Stimulated activated CD8-positive, alpha-beta memory T cell treated with anti-CD3 and anti-CD28 coated beads, Interleukin-12 subunit alpha, Interleukin-12 subunit beta, amount 100 ng/mL, for 1 hour (primary cell): ENCODE measurements around the gene VIPR2.
"Not testable (repeated sequence)": the region's sequence is repeated elsewhere in the genome, so short reads cannot be mapped to it uniquely, and the experiment has no call there.

Source experiments
- DNase-seq: peaks from one replicate; pipeline ENCODE4 v3.0.0-alpha.2; 2020; ENCODE audit warnings: low read depth

The VIPR2 gene

GRCh38 chr7:159139639-159140038, 5.0 kb downstream of the VIPR2 start:
- no peak for DNase-seq

- no peak for DNase-seq
Measured at GRCh38 chr7:159139202-159139601, 5.5 kb downstream of the VIPR2 start.

- no peak for DNase-seq
Measured at GRCh38 chr7:159138508-159138907, 6.2 kb downstream of the VIPR2 start.

DNA sequence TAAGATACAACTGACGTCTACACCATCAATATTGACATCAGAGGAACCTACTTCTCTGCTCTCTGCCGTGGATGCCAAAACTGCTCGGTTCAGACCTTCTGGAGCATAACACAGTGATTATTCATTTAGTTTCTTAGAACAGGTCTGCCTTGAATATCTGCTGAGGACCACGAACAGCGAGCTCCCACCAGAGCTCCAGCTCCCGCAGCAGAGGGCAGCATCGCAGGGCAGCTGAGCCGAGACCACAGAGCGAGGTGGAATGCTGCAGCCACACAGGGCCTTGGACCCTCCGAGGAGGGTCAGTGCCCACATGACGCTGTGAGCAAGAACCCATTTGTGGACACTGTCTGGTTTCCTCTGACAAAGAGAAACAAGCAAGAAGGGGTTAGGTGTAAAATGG, 6.8 kb downstream of the VIPR2 start:
- no peak for DNase-seq

DNA sequence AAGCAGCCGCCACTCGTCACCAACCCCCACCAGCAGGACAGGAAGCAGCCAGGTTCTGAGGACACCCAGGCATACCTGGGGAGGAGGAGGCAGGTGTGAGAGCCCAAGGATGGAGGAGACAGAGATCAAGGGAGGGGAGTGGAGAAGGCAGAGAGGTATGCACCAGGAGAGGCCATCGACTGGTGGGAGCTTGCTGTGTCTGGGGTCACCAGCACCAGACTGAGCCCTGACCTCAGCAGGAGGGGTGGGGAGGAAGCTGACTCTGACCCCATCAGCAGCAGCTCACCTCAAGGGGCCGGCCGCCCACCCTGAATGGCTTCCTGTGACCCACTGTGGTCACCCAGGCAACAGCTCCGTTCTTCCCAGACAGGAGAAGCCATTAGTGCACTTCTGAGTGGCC, 7.8 kb downstream of the VIPR2 start:
- DNase-seq = no peak

GRCh38 chr7:159136442-159136841, 8.2 kb downstream of the VIPR2 start:
- no peak for DNase-seq

DNA sequence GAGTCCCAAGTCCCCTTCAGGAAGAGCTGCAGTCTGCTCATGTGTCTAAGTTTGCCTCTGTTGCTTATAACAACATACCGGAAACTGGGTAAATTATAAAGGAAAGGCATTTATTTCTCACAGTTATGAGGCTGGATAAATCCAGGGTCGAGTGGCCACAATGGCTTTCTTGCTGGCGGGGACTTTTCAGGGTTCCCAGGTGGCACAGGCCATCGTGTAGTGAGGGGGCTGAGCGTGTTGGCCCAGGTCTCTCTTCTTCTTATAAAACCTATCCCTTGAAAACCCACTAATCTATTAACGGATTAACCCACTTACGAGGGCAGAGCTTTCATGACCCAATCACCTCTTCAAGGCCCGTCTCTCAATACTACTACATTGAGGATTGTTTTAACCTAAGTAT, 8.7 kb downstream of the VIPR2 start:
- no peak for DNase-seq

DNA sequence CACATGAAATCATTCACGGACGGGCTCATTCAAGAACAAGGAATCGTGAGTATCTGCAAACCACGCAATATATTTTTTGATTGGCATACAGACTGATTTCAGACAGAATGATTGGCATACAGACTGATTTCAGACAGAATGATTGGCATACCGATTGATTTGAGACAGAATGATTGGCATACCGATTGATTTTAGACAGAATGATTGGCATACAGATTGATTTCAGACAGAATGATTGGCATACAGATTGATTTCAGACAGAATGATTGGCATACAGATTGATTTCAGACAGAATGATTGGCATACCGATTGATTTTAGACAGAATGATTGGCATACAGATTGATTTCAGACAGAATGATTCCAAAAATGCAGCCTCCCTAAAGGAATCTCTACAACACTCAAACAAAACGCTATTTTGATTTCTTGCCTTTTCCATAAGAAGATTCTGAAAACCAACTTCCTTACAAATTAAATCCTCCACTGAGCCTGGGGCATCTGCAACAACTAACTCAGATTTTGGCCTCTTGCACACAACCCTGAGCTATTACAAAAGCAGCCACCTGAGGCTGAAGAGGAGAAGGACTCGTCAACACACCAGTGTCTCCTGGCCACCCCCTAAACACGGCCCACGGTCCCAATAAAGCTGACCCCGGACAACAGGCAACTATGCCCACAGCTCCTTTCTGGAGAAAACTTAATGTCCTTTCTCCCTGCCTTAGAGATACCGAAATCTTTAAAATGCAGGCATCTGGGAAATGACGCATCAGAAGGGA, 11.8 kb downstream of the VIPR2 start:
- not testable (repeated sequence) for DNase-seq

DNA sequence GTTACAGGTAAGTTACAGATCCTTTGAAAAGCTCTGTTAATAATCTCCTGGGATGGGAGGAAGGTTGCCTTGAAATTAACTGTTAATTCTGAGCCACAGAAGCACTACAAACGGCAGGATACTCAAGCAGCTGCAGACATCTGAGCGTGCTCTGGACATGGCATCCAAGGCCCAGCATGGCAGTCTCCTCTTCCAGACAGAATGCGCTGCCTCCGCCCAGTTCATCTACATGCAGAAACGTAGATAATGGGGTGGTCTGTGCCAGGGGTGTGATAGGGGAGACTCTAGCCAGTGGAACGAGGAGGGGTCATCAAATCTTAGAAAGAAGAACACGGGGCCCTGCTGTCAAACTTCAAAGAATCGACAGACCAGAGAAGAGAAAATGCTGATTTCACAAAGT, 13.8 kb downstream of the VIPR2 start:
- no peak for DNase-seq

- DNase-seq = no peak
Measured at GRCh38 chr7:159130199-159130775, 14.4 kb downstream of the VIPR2 start.

DNA sequence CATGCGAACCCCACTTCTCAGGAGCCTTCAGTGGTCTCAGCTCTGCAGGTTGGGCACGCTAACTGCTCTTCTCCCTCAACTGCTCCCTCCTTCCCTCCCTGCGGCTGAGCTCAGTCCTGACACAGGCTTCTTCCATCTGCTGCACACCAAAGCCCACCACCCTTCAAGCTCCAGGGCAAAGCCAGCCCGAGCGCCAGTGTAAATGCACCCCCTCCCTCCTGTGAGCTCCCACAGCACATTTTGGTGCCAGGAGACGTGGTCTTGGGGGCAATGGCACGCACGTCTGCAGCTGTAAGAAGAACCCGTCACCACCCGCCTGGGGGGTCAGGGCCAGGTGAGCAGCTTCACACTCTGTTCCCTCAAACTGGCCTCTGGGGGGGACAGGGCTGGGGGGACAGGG, 15.9 kb downstream of the VIPR2 start:
- DNase-seq = no peak

DNA sequence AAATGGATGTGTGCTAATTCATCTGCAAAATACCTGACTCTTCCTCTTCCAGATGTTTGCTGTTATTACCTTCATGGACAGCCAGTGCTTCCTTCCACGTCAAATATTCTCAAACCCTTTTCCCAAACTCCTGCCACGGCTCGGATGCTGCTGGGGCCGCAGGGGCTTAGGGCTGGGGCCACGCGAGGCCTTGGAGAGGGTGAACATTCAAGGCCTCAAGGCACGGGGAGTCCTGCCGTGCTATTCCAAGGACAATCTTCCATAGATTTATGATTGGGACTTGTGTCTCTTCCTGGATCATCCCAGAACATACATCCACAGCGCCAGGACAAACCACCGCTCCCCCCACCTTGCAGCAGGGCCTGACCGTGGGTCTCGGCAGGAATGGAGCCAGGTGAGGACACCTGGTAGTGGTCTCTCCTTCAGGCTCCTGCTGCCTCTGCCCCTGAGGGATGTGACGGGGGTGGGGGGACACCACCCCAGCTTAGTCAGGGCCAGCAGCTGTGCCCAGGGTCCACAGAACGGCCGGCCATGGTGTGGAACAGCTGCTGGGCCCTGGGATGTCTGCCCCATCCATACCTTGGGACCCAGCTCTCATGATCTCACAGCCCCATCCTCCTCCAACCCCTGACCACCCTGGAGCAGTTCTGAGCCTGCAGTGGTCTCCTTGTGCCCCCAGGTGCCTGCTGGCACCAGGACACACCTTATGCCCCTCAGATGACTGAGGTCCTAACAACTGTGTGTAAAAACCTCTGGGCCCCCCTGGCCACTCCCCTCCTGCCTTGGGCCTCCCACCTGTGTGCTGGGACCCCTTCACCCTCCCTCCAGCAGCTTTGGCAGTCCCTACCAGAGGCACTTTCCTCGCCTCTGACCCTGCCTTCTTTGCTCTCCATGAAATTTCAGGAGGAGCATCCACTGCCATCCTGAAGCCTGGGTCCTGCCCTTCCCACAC, 16.7 kb downstream of the VIPR2 start:
- DNase-seq = no peak

GRCh38 chr7:159126311-159127260, 18.1 kb downstream of the VIPR2 start:
- DNase-seq = no peak

- DNase-seq = no peak
Measured at GRCh38 chr7:159125955-159126270, 18.8 kb downstream of the VIPR2 start.

GRCh38 chr7:159125104-159125954, 19.3 kb downstream of the VIPR2 start:
- no peak for DNase-seq

DNA sequence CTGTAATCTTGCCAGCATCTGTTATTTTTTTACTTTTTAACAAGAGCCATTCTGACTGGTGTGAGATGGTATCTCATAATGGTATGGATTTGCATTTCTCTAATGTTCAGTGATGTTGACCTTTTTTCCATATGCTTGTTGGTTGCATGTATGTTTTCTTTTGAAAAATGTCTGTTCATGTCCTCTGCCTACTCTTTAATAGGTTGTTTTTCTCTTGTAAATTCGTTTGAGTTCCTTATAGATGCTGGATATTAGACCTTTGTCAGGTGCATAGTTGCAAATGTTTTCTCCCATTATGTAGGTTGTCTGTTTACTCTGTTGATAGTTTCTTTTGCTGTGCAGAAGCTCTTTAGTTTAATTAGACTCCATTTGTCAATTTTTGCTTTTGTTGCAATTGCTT, 20.9 kb downstream of the VIPR2 start:
- DNase-seq = not testable (repeated sequence)

DNA sequence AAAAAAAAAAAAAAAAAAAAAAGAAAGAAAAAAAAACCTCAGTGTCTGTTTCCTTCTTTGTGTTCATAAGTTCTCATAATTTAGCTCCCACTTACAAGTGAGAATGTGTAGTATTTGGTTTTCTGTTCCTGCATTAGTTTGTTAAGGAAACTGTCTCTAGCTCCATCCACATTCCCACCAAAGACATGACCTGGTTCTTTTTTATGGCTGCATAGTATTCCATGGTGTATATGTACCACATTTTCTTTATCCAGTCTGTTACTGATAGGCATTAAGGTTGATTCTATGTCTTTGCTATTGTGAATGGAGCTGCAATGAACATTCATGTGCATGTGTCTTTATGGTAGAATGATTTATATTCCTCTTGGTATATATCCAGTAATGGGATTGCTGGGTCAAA, 21.4 kb downstream of the VIPR2 start:
- DNase-seq = not testable (repeated sequence)

DNA sequence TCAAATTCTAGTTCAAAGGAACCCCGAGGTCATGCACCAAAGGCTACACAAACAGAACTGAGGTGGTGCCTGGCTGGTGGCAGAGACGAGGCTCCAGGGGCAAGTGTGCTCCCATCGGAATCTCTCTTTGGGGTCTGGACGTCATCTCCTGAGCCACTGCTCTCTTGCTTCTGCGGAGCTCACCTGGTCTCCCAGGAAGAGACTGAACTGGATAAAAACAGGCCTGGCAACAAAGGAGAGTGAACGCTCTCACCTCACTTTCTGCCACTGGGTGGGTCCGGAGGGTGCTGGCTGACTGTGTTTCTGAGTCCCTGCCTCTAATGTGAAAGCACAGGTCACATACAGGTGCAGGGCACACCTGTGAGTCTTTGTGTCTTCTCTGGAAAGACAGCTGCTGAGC, 22.4 kb downstream of the VIPR2 start:
- no peak for DNase-seq

- no peak for DNase-seq
Measured at GRCh38 chr7:159121476-159121875, 23.2 kb downstream of the VIPR2 start.

DNA sequence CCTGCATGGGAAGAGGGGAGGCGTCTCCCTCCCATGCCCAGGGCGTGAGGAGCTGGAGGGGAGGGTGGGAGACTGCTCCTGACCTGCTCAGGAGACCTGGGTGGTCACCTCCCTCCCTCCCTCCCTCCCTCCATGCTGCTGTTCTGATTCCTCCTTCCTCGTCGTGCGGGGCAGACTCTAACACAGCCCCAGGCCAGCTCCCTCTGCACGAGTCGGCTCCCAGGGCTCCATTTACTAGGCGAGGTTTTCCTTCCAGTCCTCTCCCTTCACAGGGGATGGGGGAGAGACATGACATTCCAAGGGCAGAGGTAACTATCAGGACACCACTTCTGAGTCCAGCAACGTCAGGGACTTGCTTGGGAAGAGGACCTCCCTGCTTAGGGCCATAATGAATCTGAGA, 23.6 kb downstream of the VIPR2 start:
- DNase-seq = no peak

GRCh38 chr7:159120540-159120919, 24.1 kb downstream of the VIPR2 start:
- no peak for DNase-seq
